Activated naive CD8-positive, alpha-beta T cell treated with anti-CD3 and anti-CD28 coated beads for 36 hours (primary cell): ENCODE results near the gene LIFR. TPM values are rescaled to one million over a fixed set of nuclear protein-coding genes. Genes with fewer than 3 reads are reported as not detected.

Experiments
- DNase-seq: peaks from one replicate; pipeline ENCODE4 v3.0.0; 2021
- H3K27ac Mint-ChIP-seq: one replicate; pipeline ENCODE4 v1.8.0; 2022; ENCODE audit warnings: mild to moderate bottlenecking, moderate library complexity, mixed read lengths
- H3K27me3 Mint-ChIP-seq: one replicate; pipeline ENCODE4 v1.8.0; 2022; ENCODE audit warnings: mild to moderate bottlenecking, mixed read lengths
- H3K36me3 Mint-ChIP-seq: one replicate; pipeline ENCODE4 v1.8.0; 2021; ENCODE audit warnings: mild to moderate bottlenecking, mixed read lengths
- H3K4me1 Mint-ChIP-seq: one replicate; pipeline ENCODE4 v1.8.0; 2021; ENCODE audit warnings: mixed read lengths
- H3K4me3 Mint-ChIP-seq: one replicate; pipeline ENCODE4 v1.8.0; 2022; ENCODE audit warnings: mild to moderate bottlenecking, moderate library complexity, mixed read lengths
- H3K9me3 Mint-ChIP-seq: one replicate; pipeline ENCODE4 v1.8.0; 2022; ENCODE audit warnings: mixed read lengths
- total RNA-seq, 2 experiments: library from RNA; stranded (reverse); gene quantifications; one replicate each; pipeline ENCODE4 v1.2.3, GENCODE V29; 2021

Gene LIFR
- total RNA-seq, 2 experiments from 2014 or later: not detected

DNA sequence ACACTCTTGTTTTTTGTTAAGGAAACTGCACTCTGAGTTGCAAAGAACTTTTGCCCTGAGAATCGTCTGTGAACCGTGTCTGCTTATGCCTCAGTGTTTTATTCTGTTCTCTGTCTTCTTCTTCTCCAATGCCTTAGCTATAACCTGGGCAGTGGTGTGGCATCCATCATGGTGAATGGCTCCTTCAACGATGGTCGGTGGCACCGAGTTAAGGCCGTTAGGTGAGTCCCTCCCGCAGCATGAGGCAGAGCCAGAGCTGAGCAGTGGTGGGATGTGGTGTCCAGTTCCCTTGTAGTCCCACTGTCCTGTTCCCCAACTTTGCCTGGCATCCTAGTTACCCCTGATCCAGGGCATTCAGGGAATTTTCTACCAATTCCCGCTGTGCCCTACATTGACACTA is 98.3 kb downstream of the LIFR start:
- no peak overlapping the region for H3K27ac Mint-ChIP-seq
- H3K4me1 Mint-ChIP-seq: peaks cover 10% of the 10 kb centered on the region
- no peaks in the 10 kb centered on the region for H3K9me3 Mint-ChIP-seq
- DNase-seq: no peak
- peaks cover 76% of the 10 kb centered on the region for H3K27me3 Mint-ChIP-seq
- no peaks in the 10 kb centered on the region for H3K36me3 Mint-ChIP-seq
- H3K4me3 Mint-ChIP-seq: no peak overlapping the region

DNA sequence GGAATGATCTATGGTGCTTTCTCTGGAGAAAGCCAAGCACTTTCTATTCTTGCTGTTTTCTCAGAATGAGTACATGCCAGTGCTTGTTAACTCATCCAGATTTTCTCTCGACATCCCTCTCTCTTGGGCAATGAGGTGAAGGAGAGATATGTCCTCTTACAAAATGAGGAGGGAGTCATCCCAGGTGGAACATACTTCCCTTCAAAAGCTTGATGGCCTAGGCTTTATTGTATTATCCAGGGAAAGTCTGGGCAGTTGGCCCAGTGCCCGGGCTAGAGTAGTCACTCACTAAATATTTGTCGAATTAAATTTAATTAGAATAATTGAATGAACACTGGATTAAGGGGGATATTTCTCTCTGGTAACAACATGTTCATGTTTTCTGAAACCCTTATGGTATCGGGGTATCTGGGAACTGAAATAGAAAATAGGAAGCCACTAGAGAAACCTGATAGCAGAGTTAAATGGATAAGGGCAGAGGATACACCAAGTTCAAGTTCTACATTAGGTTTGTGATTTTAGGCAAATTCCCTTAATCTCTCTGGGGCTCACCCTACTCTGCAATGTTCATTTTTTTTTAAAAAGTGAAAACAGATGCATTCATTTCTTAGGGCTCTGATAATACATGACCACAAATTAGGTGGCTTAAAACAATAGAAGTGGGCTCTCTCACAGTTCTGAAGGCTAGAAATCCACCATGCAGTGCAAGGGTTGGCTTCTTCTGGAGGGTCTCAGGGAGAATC is 99.6 kb downstream of the LIFR start:
- H3K4me1 Mint-ChIP-seq: peaks cover 21% of the 10 kb centered on the region
- no peak overlapping the region for H3K4me3 Mint-ChIP-seq

DNA sequence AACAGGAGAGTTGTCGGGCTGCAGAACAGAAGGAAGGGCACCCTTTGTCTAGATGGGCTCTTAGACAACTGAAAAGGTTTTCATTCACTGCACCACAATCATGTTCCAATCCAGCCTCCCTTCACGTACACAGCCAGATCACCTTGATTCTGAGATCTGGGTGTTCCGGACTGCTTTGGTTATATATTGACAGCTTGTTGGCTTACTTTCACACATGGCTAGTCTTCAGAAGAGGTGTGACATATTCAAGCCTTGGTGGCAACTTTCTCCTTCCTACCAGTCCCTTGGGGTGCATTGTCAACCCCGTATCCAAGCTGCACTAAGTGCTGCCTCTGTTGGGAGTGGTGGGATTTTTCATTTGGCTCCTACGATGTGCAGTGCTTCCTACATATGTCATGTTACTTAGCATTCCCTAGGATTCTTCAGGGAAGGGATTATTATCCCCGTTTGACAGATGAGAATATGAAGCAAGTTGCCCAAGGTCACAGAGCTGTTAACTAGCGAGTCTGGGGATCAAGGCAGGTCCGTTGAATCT is 100.6 kb downstream of the LIFR start:
- H3K27me3 Mint-ChIP-seq: peaks cover 94% of the 10 kb centered on the region
- H3K27ac Mint-ChIP-seq: no peak overlapping the region
- H3K36me3 Mint-ChIP-seq: no peaks in the 10 kb centered on the region
- H3K4me1 Mint-ChIP-seq: peaks cover 23% of the 10 kb centered on the region
- H3K4me3 Mint-ChIP-seq: no peak overlapping the region
- H3K9me3 Mint-ChIP-seq: no peaks in the 10 kb centered on the region
- DNase-seq: no peak

More for the DNA sequence above, 99.6 kb downstream of the LIFR start:
- Mint-ChIP-seq H3K36me3 (no peaks in the 10 kb centered on the region), H3K9me3 (no peaks in the 10 kb centered on the region), H3K27me3 (peaks cover 89% of the 10 kb centered on the region), H3K27ac (no peak overlapping the region)
- DNase-seq: no peak

DNA sequence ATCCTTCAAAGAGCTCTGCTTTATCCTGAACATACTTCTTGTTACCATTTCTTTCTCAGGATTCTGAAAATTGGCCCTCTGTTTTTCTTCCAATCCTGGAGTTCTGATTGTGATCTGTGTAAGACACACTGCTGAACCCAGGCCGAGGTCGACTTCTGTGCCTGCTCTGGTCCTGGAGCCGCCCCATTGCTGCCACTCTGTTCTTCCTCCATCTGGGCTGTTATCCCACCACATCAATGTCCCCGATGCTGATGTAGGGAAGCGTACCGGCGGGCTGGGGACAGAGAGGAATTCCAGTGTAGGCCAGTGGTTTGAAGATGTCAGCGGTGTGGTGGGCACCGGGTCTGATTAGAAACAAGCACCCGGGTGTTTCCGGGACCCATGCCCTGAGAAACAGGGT is 102.5 kb downstream of the LIFR start:
- Mint-ChIP-seq H3K27ac (no peak overlapping the region), H3K36me3 (no peaks in the 10 kb centered on the region), H3K9me3 (no peaks in the 10 kb centered on the region), H3K27me3 (peaks cover 94% of the 10 kb centered on the region), H3K4me3 (no peak overlapping the region), H3K4me1 (peaks cover 26% of the 10 kb centered on the region)
- DNase-seq: no peak

DNA sequence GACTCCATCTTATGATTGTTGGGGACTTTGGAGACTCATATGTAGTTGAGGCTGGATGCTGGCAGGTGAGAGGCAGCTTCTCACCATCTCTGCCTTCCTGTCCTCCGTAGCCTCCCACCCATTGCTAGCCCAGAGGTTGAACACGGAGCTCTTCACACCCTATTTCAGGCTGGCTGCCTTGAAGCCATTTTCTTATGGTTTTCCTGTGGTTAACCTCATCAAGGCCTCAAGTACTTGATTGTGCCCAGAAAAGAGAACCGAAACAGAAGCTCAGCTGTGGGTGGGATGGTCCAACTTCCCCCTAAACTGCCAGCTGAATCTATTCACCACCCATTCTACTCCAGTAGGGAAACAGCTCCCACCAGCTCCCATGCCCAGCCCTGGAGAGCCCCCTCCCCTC is 102.9 kb downstream of the LIFR start:
- Mint-ChIP-seq H3K36me3 (no peaks in the 10 kb centered on the region), H3K4me3 (no peak overlapping the region), H3K4me1 (peaks cover 26% of the 10 kb centered on the region), H3K27me3 (peaks cover 94% of the 10 kb centered on the region), H3K9me3 (no peaks in the 10 kb centered on the region), H3K27ac (no peak overlapping the region)
- DNase-seq: peak; percentile 57

DNA sequence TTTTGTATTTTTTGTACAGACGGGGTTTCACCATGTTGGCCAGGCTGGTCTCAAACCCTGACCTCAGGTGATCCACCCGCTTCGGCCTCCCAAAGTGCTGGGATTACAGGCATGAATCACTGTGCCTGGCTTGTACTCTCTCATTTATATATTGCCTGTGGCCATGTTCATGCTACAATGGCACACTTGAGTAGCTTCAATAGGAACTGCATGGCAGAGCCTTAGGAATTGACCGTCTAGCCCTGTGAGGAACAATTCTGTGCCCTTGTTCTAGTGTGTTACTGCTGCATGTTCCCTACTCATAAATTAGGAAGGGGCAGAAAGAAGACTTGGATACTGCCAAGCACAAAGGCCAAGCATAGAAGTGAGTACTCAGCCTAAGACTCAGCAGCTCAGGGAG is 104.2 kb downstream of the LIFR start:
- peaks cover 96% of the 10 kb centered on the region for H3K27me3 Mint-ChIP-seq
- no peak overlapping the region for H3K27ac Mint-ChIP-seq
- H3K4me3 Mint-ChIP-seq: peak overlapping the region; percentile 30
- H3K4me1 Mint-ChIP-seq: peaks cover 26% of the 10 kb centered on the region
- no peaks in the 10 kb centered on the region for H3K9me3 Mint-ChIP-seq
- no peaks in the 10 kb centered on the region for H3K36me3 Mint-ChIP-seq
- no peak for DNase-seq

DNA sequence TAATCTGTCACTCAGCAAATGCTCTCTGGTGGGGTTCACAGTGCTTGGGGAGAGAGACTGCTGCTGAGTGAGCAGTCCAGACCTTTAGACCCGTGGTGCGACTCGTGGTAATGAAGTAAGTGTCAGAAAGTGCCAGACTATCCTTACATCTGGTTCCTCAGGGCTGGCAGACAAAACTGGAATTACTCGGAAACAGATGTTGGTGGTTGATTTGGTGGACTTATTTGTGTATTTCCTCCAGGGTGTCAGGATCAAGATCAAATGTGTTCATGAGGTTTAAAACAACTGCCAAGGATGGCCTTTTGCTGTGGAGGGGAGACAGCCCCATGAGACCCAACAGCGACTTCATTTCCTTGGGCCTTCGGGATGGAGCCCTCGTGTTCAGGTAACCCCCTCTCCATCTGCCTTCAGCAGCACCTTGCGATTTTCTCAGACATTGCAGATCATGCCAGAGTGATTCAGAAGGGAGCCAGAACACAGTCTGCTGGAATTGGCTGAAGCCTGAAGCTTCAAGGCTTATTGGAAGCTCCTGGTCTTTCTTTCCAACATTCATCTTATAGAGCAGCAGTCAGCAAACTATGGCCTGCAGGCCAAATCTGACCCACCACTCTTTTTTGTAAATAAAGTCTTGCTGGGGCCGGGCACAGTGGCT is 105.2 kb downstream of the LIFR start:
- H3K27ac Mint-ChIP-seq: no peak overlapping the region
- no peaks in the 10 kb centered on the region for H3K36me3 Mint-ChIP-seq
- H3K27me3 Mint-ChIP-seq: peaks cover 96% of the 10 kb centered on the region
- DNase-seq: no peak
- no peaks in the 10 kb centered on the region for H3K9me3 Mint-ChIP-seq
- peaks cover 26% of the 10 kb centered on the region for H3K4me1 Mint-ChIP-seq
- no peak overlapping the region for H3K4me3 Mint-ChIP-seq

DNA sequence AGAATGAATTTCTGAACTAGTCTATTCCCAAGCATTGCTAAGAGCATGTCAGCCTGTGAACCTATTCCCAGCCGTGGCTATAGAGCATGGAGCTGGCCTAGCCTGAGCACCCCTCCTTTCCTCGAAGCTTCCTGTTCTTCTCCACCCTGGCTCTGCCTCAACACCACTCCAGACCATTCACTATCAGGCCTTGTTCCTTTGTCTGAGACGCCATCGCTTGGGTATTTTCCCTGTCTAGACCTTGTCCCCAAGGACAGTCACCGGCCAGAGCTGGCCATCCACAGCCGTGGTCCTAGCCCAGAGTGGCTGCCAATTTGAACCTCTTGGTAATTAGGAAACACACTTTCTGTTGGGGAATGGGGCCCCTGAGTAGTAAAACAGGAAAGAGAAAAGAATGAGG is 105.8 kb downstream of the LIFR start:
- no peak for DNase-seq
- peaks cover 96% of the 10 kb centered on the region for H3K27me3 Mint-ChIP-seq
- H3K36me3 Mint-ChIP-seq: no peaks in the 10 kb centered on the region
- peaks cover 26% of the 10 kb centered on the region for H3K4me1 Mint-ChIP-seq
- no peak overlapping the region for H3K27ac Mint-ChIP-seq
- no peaks in the 10 kb centered on the region for H3K9me3 Mint-ChIP-seq
- H3K4me3 Mint-ChIP-seq: no peak overlapping the region

DNA sequence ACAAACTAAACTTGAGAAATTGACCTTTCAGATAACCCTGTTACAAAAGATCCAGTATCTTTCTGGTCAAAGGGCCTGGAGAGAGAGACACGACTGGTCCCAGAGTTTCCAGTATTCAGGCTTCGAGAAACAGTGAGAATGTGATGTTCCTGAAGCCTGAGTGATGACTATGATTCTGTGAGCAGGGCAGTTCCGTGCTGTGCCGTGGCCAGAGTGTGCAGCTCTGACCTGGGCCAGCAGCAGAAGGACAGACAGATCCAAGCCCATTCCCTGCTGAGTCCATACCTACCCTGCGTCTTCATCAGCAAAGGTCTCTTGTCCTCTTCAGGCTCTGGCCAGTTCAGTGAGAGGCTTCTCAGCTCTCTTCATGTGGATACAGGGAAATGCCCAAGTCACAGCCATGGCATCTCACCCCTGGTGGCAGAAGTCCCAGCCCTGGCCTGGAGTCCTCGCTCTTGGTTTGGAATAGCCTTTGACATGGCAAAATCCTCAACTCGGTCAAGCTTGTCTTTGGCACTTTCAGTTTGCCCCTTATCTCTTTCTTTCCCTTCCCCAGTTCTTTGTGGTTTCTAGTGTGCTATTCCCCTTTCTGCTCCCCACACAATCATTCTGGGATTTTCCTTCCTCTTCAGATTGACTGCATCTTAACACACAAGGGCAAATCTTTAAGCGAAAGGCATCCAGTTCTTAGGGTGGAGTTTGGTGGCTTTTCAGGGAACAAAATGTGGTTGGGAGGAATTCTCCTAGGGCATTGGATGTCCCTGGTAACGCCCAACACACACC is 107.7 kb downstream of the LIFR start:
- Mint-ChIP-seq H3K27me3 (peaks cover 91% of the 10 kb centered on the region), H3K4me1 (peaks cover 22% of the 10 kb centered on the region), H3K27ac (no peak overlapping the region), H3K9me3 (no peaks in the 10 kb centered on the region), H3K4me3 (no peak overlapping the region), H3K36me3 (no peaks in the 10 kb centered on the region)
- DNase-seq: no peak

DNA sequence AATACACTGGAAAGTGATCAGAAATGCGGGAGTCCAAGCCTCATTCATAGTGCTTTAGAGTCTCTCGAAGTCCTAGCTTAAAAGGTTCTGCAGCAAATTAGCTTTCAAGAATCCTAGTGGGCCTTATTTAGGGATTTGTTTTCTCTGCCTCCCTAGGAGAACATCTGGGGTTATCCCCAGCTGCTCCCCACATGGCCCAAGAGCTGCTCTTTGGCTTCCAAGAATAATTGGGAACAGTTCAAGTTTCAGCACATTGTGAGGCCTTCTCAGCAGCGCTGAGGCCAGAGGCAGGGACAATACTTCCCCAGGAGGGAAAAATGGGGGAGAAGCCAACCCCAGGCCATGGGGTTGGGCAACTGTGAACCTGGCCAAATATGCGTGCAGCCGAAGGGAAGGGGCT is 108.7 kb downstream of the LIFR start:
- peaks cover 93% of the 10 kb centered on the region for H3K27me3 Mint-ChIP-seq
- peaks cover 12% of the 10 kb centered on the region for H3K4me1 Mint-ChIP-seq
- H3K9me3 Mint-ChIP-seq: no peaks in the 10 kb centered on the region
- H3K36me3 Mint-ChIP-seq: no peaks in the 10 kb centered on the region
- H3K27ac Mint-ChIP-seq: no peak overlapping the region
- no peak overlapping the region for H3K4me3 Mint-ChIP-seq
- DNase-seq: no peak

DNA sequence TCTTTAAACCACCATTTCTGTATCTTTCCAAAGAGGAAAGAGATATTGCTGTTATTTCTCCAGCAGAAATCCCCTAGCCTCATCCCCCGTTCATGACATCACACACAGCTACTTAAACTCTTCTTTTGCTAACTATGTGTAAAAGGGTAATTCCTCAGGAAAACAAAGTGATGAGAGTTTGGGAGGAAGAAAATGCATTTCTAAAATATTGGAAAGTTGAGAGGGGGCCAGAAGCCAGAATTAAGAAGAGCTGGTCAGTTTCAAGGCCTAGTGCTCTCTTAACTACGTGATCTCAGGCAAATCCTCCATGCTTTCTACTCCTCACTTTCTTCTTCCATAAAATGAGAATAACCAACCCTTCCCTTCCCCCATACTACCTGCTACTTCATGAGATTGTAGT is 109.4 kb downstream of the LIFR start:
- no peak overlapping the region for H3K4me3 Mint-ChIP-seq
- no peak overlapping the region for H3K27ac Mint-ChIP-seq
- H3K36me3 Mint-ChIP-seq: no peaks in the 10 kb centered on the region
- H3K4me1 Mint-ChIP-seq: peaks cover 5% of the 10 kb centered on the region
- peaks cover 89% of the 10 kb centered on the region for H3K27me3 Mint-ChIP-seq
- H3K9me3 Mint-ChIP-seq: no peaks in the 10 kb centered on the region
- DNase-seq: no peak

DNA sequence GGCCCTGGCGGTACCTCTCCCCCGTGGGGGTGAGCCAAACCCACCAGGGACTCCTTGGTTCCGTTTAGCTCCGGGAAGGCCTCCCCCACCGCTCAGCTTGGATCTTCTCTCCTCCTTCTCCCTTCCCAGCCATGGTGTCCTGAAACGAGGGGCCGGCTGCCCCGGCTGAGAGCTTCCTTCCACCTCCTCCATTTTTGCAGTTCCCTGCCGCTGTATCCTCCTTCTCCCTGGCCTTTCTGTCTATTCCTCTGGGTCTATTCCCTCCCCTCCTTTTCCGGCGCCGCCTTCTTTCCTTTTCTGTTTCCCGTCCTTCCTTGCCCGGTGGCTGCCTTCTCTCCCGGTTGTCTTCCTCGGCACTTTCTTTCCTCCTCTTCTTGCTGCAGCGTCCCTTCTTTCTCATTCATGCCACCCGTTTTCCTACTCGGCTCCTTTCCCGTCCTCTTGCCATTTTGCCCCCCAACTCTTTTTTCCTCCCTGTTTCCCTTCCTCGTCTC is 110.4 kb downstream of the LIFR start:
- H3K9me3 Mint-ChIP-seq: no peaks in the 10 kb centered on the region
- peaks cover 6% of the 10 kb centered on the region for H3K4me1 Mint-ChIP-seq
- no peak overlapping the region for H3K27ac Mint-ChIP-seq
- no peak for DNase-seq
- H3K4me3 Mint-ChIP-seq: no peak overlapping the region
- no peaks in the 10 kb centered on the region for H3K36me3 Mint-ChIP-seq
- peaks cover 89% of the 10 kb centered on the region for H3K27me3 Mint-ChIP-seq

DNA sequence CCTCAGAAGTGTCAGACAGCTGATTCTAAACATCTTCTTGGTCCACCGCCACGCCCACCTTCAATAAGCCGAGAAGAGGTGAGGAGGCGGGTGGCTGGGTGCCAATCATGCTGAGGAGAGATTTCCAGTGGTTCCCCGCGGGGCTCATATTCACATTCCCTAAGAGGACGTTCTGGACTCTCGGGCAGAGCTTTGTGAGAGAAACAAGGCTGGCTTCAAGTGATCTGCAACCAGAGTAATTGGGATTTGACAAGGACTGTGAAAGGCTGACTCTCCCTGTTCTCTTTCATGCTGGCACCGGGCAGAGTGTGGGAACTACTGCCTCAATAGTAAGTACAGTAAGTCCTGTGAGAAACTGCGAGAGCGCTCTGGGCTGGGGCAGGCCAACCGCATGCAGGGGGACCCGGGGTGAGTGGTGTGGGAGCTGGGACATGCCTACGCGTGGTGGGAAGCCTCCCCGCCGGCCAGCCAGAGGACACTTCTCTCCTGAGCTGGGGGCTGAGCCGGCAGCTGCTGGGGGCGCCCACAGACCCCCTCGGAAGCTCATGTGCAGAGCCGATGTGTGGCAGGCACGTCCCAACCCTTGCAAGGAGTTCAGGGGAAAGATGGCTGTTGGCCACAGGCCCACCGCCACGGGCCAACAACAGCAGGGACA is 110.9 kb downstream of the LIFR start:
- H3K4me1 Mint-ChIP-seq: peaks cover 1% of the 10 kb centered on the region
- H3K9me3 Mint-ChIP-seq: no peaks in the 10 kb centered on the region
- DNase-seq: no peak
- no peaks in the 10 kb centered on the region for H3K36me3 Mint-ChIP-seq
- H3K27me3 Mint-ChIP-seq: peaks cover 86% of the 10 kb centered on the region
- H3K4me3 Mint-ChIP-seq: no peak overlapping the region
- no peak overlapping the region for H3K27ac Mint-ChIP-seq

DNA sequence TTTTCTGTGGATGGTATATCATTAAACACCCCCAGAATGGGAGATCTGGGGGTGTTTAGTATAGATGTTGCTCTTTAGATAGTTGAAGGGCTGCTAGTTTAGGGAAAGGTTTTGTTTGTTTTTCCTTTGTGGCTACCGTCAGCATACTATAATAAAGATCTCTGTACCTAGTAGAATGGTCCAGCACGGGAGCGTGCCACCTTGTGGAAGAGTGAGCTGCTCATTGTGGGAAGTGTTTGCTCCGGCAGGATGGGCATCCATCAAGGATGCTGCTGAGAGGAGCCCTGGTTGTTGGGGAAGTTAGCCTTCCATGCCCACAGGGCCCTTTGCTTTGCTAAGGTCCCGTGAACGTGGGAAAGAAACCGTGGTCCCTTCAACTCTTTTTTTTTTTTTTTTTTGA is 113.1 kb downstream of the LIFR start:
- Mint-ChIP-seq H3K36me3 (no peaks in the 10 kb centered on the region), H3K4me3 (no peak overlapping the region), H3K27me3 (peaks cover 74% of the 10 kb centered on the region), H3K27ac (no peak overlapping the region), H3K9me3 (no peaks in the 10 kb centered on the region), H3K4me1 (peaks cover 1% of the 10 kb centered on the region)
- DNase-seq: no peak

DNA sequence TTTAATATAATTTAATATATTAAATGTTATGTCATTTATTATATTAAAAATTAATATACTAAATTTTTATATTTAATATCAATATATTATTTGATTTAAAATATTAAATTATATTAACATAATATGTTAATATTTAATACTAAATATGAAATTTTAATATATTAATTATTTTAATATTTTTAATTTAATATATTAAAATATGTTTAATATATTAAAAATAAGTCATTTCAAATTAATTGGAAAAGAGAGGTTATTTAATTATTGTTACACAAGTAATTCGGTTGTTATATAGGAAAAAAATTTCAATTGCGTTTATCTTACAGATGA is 114.2 kb downstream of the LIFR start:
- Mint-ChIP-seq H3K36me3 (no peaks in the 10 kb centered on the region), H3K4me3 (no peak overlapping the region), H3K9me3 (no peaks in the 10 kb centered on the region), H3K4me1 (peaks cover 1% of the 10 kb centered on the region), H3K27me3 (peaks cover 66% of the 10 kb centered on the region), H3K27ac (no peak overlapping the region)
- DNase-seq: no peak
